NCI-H1092 treated with DMSO at 0.1 percent for 48 hours (cell line): ENCODE results near the gene FOXE1.
A peak's percentile ranks its signal among the peaks of the same experiment; 100 is the strongest.

ENCODE experiments used
- DNase-seq: peaks from one replicate; lab custom pipeline; 2025; lab: John Stamatoyannopoulos, UW

Gene FOXE1

GRCh38 chr9:97866848-97867247, 13.8 kb downstream of the FOXE1 start:
- DNase-seq: no peak

- DNase-seq: no peak
Observed at GRCh38 chr9:97868859-97869258, 15.8 kb downstream of the FOXE1 start.

- no peak for DNase-seq
Observed at GRCh38 chr9:97873425-97873824, 20.4 kb downstream of the FOXE1 start.

- no peak for DNase-seq
Observed at GRCh38 chr9:97873882-97874281, 20.9 kb downstream of the FOXE1 start.

- DNase-seq: no peak
Observed at GRCh38 chr9:97874624-97875023, 21.6 kb downstream of the FOXE1 start.

- no peak for DNase-seq
Observed at GRCh38 chr9:97875111-97875510, 22.1 kb downstream of the FOXE1 start.

GRCh38 chr9:97876061-97876460, 23.0 kb downstream of the FOXE1 start:
- DNase-seq: no peak

GRCh38 chr9:97880336-97880735, 27.3 kb downstream of the FOXE1 start:
- DNase-seq: no peak

- DNase-seq: no peak
Observed at GRCh38 chr9:97889941-97890887, 37.2 kb downstream of the FOXE1 start.

GRCh38 chr9:97891736-97892135, 38.7 kb downstream of the FOXE1 start:
- no peak for DNase-seq

- DNase-seq: no peak
Observed at GRCh38 chr9:97892421-97892820, 39.4 kb downstream of the FOXE1 start.

- no peak for DNase-seq
Observed at GRCh38 chr9:97895211-97895610, 42.2 kb downstream of the FOXE1 start.

GRCh38 chr9:97895695-97896332, 42.8 kb downstream of the FOXE1 start:
- DNase-seq: no peak

- DNase-seq: no peak
Observed at GRCh38 chr9:97900103-97900737, 47.2 kb downstream of the FOXE1 start.

GRCh38 chr9:97900738-97901565, 47.9 kb downstream of the FOXE1 start:
- peak; percentile 5 for DNase-seq

- no peak for DNase-seq
Observed at GRCh38 chr9:97903177-97903576, 50.2 kb downstream of the FOXE1 start.

GRCh38 chr9:97904725-97905124, 51.7 kb downstream of the FOXE1 start:
- no peak for DNase-seq

GRCh38 chr9:97905228-97905627, 52.2 kb downstream of the FOXE1 start:
- no peak for DNase-seq
